GM18520 (cell line): ENCODE measurements around the gene MAP3K19.

ENCODE experiments used
- ATAC-seq: cut with Tn5 transposase; IDR thresholded peaks from one replicate; pipeline ENCODE4 v1.9.1; 2021; ENCODE audit not compliant: unreplicated experiment

The MAP3K19 gene

GRCh38 chr2:134936691-134937090 is 110.6 kb downstream of the MAP3K19 start:
- ATAC-seq, result no peak

DNA sequence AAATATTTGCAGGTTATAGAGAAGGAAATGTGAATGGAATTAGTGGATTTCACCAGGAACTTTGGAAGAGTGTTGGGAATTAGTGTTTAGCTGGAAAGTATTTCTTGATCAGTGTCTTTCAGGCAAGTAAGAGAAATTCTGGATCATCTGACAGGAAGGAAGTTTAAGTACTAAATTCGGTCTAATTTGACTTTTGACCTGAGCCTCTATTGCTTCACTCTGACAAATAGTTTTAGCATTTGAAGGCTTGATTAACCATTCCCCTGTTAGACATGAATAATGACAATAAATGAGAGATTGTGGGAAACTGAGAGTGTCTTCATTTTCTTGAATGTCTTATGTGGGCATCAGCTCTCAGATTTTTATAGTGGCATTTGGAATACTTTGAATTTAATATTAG is 112.6 kb downstream of the MAP3K19 start:
- no peak for ATAC-seq

DNA sequence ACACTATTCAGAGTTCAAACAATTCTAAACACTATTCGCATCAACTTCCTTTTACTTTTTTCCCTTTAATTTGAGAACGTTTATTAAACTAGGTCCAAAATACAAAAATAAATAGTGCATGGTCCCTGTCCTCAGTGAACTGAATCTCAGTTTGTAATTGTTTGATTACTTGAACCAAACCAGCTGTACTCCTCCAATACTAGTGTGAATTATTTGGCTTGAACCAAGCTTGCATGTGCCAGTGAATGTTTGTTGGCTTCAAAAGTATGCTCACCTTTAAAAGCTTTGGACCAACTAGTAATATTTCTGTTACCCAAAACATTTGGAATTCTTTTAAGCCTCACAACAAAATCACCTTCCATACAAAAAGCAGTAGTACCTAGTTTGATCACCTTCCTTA is 113.1 kb downstream of the MAP3K19 start:
- no peak for ATAC-seq

- no peak for ATAC-seq
Observed at GRCh38 chr2:134933732-134934131, 113.5 kb downstream of the MAP3K19 start.

- no peak for ATAC-seq
Observed at GRCh38 chr2:134932864-134933526, 114.3 kb downstream of the MAP3K19 start.

GRCh38 chr2:134927195-134927594 is 120.1 kb downstream of the MAP3K19 start:
- ATAC-seq, result no peak

GRCh38 chr2:134926231-134926931 is 120.9 kb downstream of the MAP3K19 start:
- no peak for ATAC-seq

GRCh38 chr2:134924912-134925311 is 122.3 kb downstream of the MAP3K19 start:
- no peak for ATAC-seq

GRCh38 chr2:134919341-134920210 is 127.7 kb downstream of the MAP3K19 start:
- no peak for ATAC-seq

DNA sequence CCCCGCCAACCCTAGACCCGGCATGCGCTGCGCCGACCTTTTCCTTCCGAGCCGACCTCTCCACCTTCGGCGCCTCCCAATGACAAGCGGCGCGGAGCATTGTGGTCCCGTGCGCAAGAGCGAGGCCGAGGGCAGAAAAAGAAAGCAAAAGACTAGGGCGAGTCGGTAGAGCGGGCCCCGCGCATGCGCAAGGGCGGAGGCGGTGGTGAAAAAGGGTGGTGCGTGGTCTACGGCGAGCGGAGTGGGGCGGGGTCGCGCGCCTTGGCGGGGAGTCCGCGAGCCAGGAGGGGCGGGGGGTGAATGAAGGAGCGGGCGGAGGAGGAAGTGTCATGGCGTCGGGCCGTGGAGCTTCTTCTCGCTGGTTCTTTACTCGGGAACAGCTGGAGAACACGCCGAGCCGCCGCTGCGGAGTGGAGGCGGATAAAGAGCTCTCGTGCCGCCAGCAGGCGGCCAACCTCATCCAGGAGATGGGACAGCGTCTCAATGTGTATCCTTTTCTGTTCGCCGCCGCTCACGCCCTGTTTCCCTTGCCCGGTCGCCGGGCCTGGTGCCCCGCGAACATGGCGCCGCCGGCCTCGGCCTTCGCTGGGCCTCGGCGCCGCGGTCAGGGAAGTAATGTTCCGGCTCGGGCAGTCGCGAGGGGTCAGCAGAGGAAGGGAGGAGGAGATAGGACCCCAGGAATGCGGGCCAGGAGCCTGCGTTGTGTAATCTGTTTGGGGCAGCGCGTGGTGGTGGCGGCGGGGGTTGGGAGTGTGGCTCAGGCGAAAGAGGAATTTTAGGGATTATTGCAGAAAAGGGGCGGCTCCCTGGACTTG is 128.5 kb downstream of the MAP3K19 start, which contains the start of gene CCNT2:
Gene CCNT2, plus strand, starts transcription at position 297 of the 815 bp plus-strand sequence. Its CDS starts 33 bp downstream, at position 330.
- ATAC-seq, result peak; percentile 83

DNA sequence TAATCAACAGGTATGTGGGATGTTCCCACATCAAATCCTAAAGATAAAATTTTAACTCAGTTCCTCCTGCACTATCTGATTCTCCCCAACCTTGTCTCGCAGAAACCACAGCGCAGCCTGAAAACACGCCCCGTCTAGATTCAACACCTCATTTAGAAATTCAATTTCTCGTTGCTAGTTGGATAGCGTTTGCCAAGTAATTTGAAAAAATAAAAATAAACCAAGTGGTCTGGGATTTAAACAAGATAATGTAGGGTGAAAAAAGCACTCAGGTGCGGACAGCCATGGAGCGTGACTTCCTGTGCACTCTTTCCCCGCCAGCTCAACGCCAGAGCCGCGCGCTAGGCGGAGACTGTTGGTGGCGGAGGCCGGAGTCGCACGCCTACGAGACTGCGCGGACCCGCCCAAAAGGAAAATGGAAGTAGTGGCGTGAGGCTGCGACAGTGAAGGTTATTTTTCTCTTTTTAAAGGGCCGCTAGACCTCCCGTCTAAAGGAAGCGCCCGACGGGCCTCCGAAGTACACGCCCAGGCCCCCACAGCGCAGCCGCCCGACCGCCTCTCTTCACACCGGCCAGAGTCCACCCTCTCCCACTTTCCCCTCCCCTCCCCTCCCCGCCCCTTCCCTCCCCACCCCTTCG is 129.2 kb downstream of the MAP3K19 start:
- peak; percentile 71 for ATAC-seq

DNA sequence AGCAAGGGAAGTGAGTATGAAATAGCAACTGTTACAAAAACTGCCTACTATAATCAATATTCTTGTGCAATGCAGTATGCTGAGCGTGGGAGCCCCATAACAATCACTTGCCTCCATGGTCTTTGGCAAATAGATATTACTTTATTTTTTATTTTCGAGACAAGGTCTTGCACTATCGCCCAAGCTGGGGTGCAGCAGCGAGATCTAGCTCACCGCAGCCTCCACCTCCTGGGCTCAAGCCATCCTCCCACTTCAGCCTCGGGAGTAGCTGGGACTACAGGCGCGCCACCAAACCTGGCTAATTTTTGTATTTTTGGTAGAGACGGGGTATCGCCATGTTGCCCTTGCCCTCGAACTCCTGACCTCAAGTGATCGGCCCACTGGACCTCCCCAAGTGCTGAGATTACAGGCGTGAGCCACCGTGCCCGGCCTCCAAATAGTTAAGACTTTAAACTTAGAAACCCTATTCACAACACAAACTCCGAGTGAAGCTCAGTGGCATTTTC is 129.8 kb downstream of the MAP3K19 start:
- ATAC-seq, result no peak
